Heart left ventricle (tissue), 16 donors: ENCODE measurements around the gene ANKRD17. TPM values are rescaled to one million over a fixed set of nuclear protein-coding genes. Genes with fewer than 3 reads are reported as not detected.

Experiments
- ATAC-seq, 4 donors: fragments of 200-7000 bp; cut with Tn5 transposase; one replicate each; pipeline ENCODE4 v1.9.1; 2020 to 2022; ENCODE audit warnings: moderate library complexity in 4 of 4, mild to moderate bottlenecking in 3 of 4, moderate number of reproducible peaks in 1 of 4
- DNase-seq, 5 donors: peaks; one replicate each; pipeline ENCODE4 v3.0.0-alpha.2; 2020
- H3K27ac ChIP-seq, 12 donors: fragments of 200-600 bp; sonication (generic) in 4 of 12; one replicate each; pipeline versions ENCODE4 v1.5.0 to v1.8.0; 2016 to 2022; ENCODE audit warnings: mild to moderate bottlenecking in 2 of 12
- H3K27me3 ChIP-seq, 9 donors: fragments of 200-600 bp; sonication (generic) in 2 of 9; one replicate each; pipeline versions ENCODE4 v1.5.1 to v1.8.0; 2016 to 2022; ENCODE audit warnings: mild to moderate bottlenecking in 3 of 9
- H3K36me3 ChIP-seq, 9 donors: fragments of 200-600 bp; sonication (generic) in 2 of 9; one replicate each; pipeline versions ENCODE4 v1.5.0 to v1.8.0; 2018 to 2022; ENCODE audit warnings: mild to moderate bottlenecking in 2 of 9
- H3K4me1 ChIP-seq, 12 donors: fragments of 200-600 bp; sonication (generic) in 4 of 12; one replicate each; pipeline versions ENCODE4 v1.5.0 to v1.8.0; 2016 to 2022; ENCODE audit warnings: mild to moderate bottlenecking in 3 of 12
- H3K4me3 ChIP-seq, 12 donors: fragments of 200-600 bp; sonication (generic) in 4 of 12; one replicate each; pipeline versions ENCODE4 v1.5.0 to v1.8.0; 2017 to 2022; ENCODE audit warnings: mild to moderate bottlenecking in 9 of 12, moderate library complexity in 4 of 12
- H3K9me3 ChIP-seq, 12 donors: fragments of 200-600 bp; sonication (generic) in 4 of 12; one replicate each; pipeline versions ENCODE4 v1.5.0 to v1.8.0; 2016 to 2022; ENCODE audit warnings: mild to moderate bottlenecking in 1 of 12
- POLR2A ChIP-seq, 2 donors: fragments of 450-650 bp; IDR thresholded peaks; one replicate each; pipeline ENCODE4 v1.6.1; 2017; ENCODE audit warnings: antibody characterized with exemption in 2 of 2, mild to moderate bottlenecking in 2 of 2, moderate library complexity in 2 of 2
- WGBS, 4 donors: extraction: QIAGEN DNeasy Blood & Tissue Kit in 2 of 4; methylation state at CpG; one replicate each; pipeline versions ENCODE4 v1.1.5 to v1.1.7; 2013 to 2018; 5-methylcytosine and 5-hydroxymethylcytosine counted together
- intact Hi-C, 10 donors: fragments of 100-400 bp; cut with DNase I; formaldehyde crosslinking; loops; one replicate each; pipeline versions ENCODE4 v1.11.1 to v1.14.2; 2022
- polyA plus RNA-seq, 2 donors: library from polyadenylated mRNA; stranded (reverse); fragments of 200-250 nt; gene quantifications; one replicate each; pipeline ENCODE4 v1.2.3, GENCODE V29; 2013
- total RNA-seq, 9 donors: library from RNA; depleted of rRNA in 2 of 9; stranded (reverse); fragments of >200 nt in 2 of 9; fragmentation: NEBNext Ultra II Directional in 3 of 9; extraction: Animal tissue kit (Norgen Biotek cat#: 25700) in 3 of 9; gene quantifications; one replicate each; pipeline versions ENCODE4 v1.1.0 to v1.2.4, GENCODE V29; 2016 to 2023
- TF ChIP-seq, protein P1 (sequence below), 12 donors: fragments of 200-600 bp; sonication (generic) in 4 of 12; IDR thresholded peaks; one replicate each; pipeline versions ENCODE4 v1.5.0 to v1.8.0; 2018 to 2022; ENCODE audit warnings: antibody characterized with exemption in 12 of 12, mild to moderate bottlenecking in 5 of 12
- donor health status: ischemic (EF 13 %, LVEDD 7.1; RV severe dilation, severe dysfunction).
- donor health status: healthy with polysubstance abuse.
- donor health status: DM: no; HTN: yes; CAD: no.
- donor health status: DM: no; HTN: no; CAD: no.
- donor health status: ischemic (EF 25% LVEDD 6.9; RV normal size, moderate dysfunction).
- donor health status: ischemic (EF 25% LVEDD 5.7; RV mildly dilated, moderate dysfunction).
- donor health status: healthy.
- donor health status: DM: yes; HTN: yes; CAD: no.
- donor health status: ischemic (EF 35%, LVEDD 5.7; RV mildly dilated, moderate dysfunction).
- donor health status: nonischemic (EF 11% LVEDD 7.7; RV severe dilation, severe dysfunction).
- donor health status: DM: yes; HTN: yes; CAD: no.
- donor health status: PGD.
- donor health status: ischemic (EF 29% LVEDD 5.4; RV normal size, mild dysfunction).
- donor health status: nonischemic (EF 23%, LVEDD 6.1; RV moderate dilation, normal function).

Gene ANKRD17
- total and polyA plus RNA-seq, 11 donors, result 13.0 to 67.1 (median 55.3) TPM

DNA sequence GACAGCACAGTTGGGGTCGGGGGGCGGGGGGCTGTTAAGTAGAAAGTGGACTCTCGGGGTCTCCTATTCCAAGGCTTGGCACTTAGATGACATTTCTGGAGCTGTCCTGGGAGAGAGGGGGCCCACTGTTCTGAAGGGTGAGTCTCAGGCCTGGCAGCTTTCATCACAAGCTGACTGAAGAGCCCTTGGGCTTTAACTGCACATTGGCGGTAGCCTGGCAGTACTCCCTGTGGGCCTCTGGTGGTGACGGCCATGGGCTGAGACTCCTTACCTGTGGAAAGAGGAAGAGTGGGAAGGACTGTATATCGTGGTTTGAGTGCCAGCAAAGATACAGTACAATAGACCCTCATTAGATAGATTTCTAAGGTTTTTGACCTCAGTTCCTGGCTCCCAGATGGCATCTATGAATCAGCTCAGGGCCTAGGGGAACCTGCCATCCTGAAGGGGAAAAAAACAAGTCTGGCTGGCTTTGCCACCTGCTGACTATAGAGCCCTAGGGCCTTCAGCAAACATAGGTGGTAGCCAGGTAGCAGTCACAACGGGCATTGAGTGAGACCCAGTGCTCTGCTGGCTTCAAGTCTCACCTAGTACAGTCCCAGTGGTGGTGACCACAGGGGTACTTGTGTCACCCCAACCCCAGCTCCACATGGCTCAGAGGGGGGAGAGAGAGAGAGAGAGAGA lies 87.9 kb downstream of the ANKRD17 start:
- H3K9me3 ChIP-seq, result peaks cover 0 to 45% (median 4%) of the 10 kb centered on the region in 12 donors
- TF ChIP-seq POLR2A (IDR thresholded peaks at IDR 0.05), result no peak
- TF ChIP-seq, protein P1, sequence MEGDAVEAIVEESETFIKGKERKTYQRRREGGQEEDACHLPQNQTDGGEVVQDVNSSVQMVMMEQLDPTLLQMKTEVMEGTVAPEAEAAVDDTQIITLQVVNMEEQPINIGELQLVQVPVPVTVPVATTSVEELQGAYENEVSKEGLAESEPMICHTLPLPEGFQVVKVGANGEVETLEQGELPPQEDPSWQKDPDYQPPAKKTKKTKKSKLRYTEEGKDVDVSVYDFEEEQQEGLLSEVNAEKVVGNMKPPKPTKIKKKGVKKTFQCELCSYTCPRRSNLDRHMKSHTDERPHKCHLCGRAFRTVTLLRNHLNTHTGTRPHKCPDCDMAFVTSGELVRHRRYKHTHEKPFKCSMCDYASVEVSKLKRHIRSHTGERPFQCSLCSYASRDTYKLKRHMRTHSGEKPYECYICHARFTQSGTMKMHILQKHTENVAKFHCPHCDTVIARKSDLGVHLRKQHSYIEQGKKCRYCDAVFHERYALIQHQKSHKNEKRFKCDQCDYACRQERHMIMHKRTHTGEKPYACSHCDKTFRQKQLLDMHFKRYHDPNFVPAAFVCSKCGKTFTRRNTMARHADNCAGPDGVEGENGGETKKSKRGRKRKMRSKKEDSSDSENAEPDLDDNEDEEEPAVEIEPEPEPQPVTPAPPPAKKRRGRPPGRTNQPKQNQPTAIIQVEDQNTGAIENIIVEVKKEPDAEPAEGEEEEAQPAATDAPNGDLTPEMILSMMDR (IDR thresholded peaks at IDR 0.05), result no peak
- no peak overlapping the region for H3K4me3 ChIP-seq
- intact Hi-C loops, result no loop called here
- no peaks in the 10 kb centered on the region for H3K27me3 ChIP-seq
- DNase-seq (no peak), ATAC-seq (peak in 2 of 4 donors; percentile 15 to 26)
- 95 to 97% (median 96%) methylated on average over 4 to 7 of the region's 7 CpGs for WGBS, 4 donors
- no peak overlapping the region for H3K27ac ChIP-seq
- peaks cover 0 to 95% (median 60%) of the 10 kb centered on the region in 9 donors for H3K36me3 ChIP-seq
- peaks cover 0 to 16% (median 0%) of the 10 kb centered on the region in 12 donors for H3K4me1 ChIP-seq

DNA sequence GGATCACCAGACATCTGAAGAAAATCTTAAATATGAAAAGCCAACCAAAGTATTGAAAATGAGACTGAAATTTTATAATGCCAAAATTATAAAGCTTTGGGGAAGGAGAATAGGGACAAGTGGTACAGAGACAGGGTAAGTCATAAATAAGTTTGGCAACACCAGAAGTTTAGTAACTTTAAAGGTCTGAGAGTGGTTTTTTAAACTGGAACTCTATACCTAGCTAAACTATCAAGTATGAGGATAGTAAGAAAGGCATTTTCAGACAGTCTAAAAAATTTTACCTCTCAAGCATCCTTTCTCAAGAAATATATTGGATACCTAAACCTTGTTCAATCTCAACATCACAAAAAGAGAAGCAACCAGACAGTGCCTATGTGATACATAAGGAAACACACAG lies 92.4 kb downstream of the ANKRD17 start:
- TF ChIP-seq POLR2A (IDR thresholded peaks at IDR 0.05), result no peak
- TF ChIP-seq, protein P1 (IDR thresholded peaks at IDR 0.05), result no peak
- DNase-seq, result no peak
- intact Hi-C loops, result loop anchor here in 2 of 10 donors (10.0 kb wide), 3 partner anchors 49 to 89 kb away; partner anchors contain the start of gene ANKRD17 (in 1 of the 2)
- no peak for ATAC-seq
- Histone ChIP-seq H3K4me1 (peaks cover 0 to 10% (median 0%) of the 10 kb centered on the region in 12 donors), H3K36me3 (peaks cover 0 to 86% (median 60%) of the 10 kb centered on the region in 9 donors), H3K9me3 (peaks cover 0 to 19% (median 5%) of the 10 kb centered on the region in 12 donors), H3K27ac (no peak overlapping the region), H3K4me3 (no peak overlapping the region), H3K27me3 (no peaks in the 10 kb centered on the region)

DNA sequence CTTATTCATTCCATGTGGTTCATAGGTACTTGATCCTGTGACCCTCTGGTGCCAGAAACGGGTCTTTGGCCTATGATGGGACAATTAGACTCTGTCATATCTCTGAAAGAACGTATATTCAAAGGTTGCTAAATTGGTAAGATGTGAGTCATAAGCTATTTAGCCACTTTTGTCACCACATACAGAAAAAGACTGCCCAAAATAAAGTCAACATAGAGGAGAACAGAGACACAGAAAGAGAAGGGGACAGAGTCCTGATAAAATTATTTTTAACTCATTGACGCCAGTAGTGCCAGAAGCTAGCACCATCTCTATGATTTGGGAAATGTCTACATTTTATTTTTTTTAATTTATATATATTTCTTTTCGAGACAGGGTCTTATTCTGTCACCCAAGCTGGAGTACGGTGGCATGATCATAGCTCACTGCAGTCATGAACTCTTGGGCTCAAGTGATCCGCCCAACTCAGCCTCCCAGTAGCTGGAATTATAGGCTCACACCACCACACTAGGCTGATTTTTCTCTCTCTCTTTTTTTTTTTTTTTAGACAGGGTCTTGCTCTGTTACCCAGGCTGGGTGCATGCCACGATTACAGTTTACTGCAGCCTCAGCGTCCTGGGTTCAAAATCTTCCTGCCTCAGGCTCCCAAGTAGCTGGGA lies 96.9 kb downstream of the ANKRD17 start:
- H3K27ac ChIP-seq, result peak overlapping the region in 4 of 12 donors; percentile 2 to 39 (median 28)
- no peak for DNase-seq
- intact Hi-C loops, result loop anchor here in 2 of 10 donors (10.0 kb wide), 3 partner anchors 53 to 93 kb away; partner anchors contain the start of gene ANKRD17 (in 1 of the 2)

More for the DNA sequence above, 96.9 kb downstream of the ANKRD17 start:
- Histone ChIP-seq H3K27me3 (no peaks in the 10 kb centered on the region), H3K9me3 (peaks cover 0 to 13% (median 5%) of the 10 kb centered on the region in 12 donors), H3K4me3 (no peak overlapping the region), H3K4me1 (peaks cover 0 to 10% (median 0%) of the 10 kb centered on the region in 12 donors), H3K36me3 (peaks cover 0 to 77% (median 57%) of the 10 kb centered on the region in 9 donors)
- TF ChIP-seq, protein P1 (IDR thresholded peaks at IDR 0.05), result no peak
- TF ChIP-seq POLR2A (IDR thresholded peaks at IDR 0.05), result no peak
- 80 to 86% (median 83%) methylated on average over 8 of the region's 8 CpGs for WGBS, 4 donors
- ATAC-seq, result peak in 3 of 4 donors; percentile 59 to 71 (median 64)
